Neuron (in vitro differentiated cells): ENCODE results near the gene SLC2A9.

Experiments
- H2AFZ ChIP-seq: one replicate; pipeline ENCODE4 v1.6.1; 2013; ENCODE audit warnings: low read depth, mild to moderate bottlenecking, inconsistent platforms, low read length, moderate library complexity
- H3K27me3 ChIP-seq: one replicate; pipeline ENCODE4 v1.6.1; 2013; ENCODE audit warnings: low read length; ENCODE audit not compliant: insufficient read depth
- H3K36me3 ChIP-seq: one replicate; pipeline ENCODE4 v1.6.1; 2013; ENCODE audit warnings: low read length; ENCODE audit not compliant: insufficient read depth
- H3K4me1 ChIP-seq: one replicate; pipeline ENCODE4 v1.6.1; 2013; ENCODE audit warnings: low read length; ENCODE audit not compliant: insufficient read depth
- H3K4me3 ChIP-seq: 2 replicates; pipeline ENCODE4 v1.5.1; 2013; ENCODE audit warnings: mild to moderate bottlenecking, low read length, moderate library complexity
- H3K9me3 ChIP-seq: one replicate; pipeline ENCODE4 v1.6.1; 2013; ENCODE audit warnings: low read length

Gene SLC2A9

DNA sequence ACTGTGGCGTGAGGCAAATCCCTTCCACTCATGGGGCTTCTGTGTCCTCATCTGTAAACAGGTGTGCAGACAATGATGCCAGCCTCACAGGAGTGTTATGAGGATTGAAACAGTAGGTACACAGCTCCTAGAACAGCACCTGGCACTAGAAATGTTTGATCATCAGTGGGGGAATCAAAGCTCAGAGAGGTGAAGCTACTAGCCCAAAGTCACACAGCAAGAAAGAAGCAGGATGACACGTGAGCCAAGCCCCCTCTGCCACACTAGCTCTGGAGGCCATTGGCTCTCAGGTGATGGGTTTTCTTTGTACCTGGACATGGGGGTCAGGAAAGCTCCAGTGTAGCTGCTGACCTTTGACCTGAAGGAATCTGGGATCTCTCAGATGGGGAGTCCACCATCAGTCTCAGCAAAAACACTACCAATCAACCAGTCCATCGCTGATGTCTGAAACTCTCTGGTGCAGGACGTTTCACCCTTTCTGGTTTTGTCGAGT is 13.4 kb upstream of the SLC2A9 start:
- Histone ChIP-seq H3K27me3 (peaks cover 3% of the 10 kb centered on the region), H3K4me3 (no peak overlapping the region), H3K36me3 (no peaks in the 10 kb centered on the region), H3K9me3 (no peaks in the 10 kb centered on the region), H2AFZ (no peak overlapping the region), H3K4me1 (peaks cover 18% of the 10 kb centered on the region)

DNA sequence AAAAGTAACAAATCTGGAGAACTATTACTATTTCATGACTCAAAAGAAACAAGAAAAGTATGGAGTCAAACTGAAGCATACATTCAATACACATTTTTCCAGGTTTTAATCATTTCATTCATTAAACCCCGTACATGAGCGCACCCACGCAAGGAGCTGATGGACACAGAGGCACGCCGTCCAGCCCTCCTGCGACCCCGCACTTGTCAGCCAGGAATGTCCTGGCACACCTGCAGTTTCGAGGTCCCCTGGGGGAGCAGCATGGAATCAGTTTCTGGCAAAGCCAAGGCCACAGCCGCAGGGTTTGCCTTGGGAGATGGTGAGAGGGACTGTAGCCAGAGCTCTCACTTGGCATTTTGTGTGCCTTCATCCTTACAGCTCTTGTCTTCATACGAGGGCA is 12.8 kb upstream of the SLC2A9 start:
- peaks cover 18% of the 10 kb centered on the region for H3K4me1 ChIP-seq
- H3K4me3 ChIP-seq, result no peak overlapping the region
- H2AFZ ChIP-seq, result no peak overlapping the region
- no peaks in the 10 kb centered on the region for H3K36me3 ChIP-seq
- no peaks in the 10 kb centered on the region for H3K9me3 ChIP-seq
- peaks cover 1% of the 10 kb centered on the region for H3K27me3 ChIP-seq

DNA sequence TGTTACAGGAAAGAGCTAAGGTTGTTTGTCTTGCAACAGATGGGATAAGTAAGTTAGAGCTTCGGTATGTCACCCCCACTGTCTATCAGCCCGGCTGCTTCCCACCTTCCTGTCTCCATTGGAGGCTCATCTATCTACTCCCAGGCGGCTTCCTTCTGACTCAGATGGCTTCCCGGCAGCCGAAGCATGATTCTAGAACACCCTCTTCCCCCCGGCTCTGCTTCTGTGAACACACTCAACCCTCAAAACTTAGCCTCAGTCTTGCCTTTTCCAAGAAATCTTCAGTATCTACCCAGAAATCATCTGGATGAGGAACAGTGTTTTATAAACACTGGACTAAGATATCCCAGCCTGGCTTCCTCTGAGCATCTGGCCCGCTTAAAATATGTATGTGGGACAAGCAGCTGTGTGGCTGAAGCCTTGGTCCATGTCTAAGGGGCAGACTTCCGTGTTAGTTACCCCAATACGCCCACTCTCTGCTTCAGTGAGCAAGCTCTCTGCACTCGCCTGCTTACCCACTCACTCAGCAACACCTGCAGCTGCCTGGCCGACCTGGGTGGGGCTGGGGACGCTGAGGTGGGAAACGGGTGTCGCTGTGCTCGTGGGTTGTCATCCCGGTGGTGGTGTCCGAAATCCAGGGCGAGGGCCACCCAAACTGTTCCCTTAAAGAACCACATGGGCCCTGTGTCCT is 12.0 kb upstream of the SLC2A9 start:
- no peak overlapping the region for H2AFZ ChIP-seq
- no peaks in the 10 kb centered on the region for H3K36me3 ChIP-seq
- H3K9me3 ChIP-seq, result no peaks in the 10 kb centered on the region
- peaks cover 18% of the 10 kb centered on the region for H3K4me1 ChIP-seq
- no peak overlapping the region for H3K4me3 ChIP-seq
- H3K27me3 ChIP-seq, result no peaks in the 10 kb centered on the region

DNA sequence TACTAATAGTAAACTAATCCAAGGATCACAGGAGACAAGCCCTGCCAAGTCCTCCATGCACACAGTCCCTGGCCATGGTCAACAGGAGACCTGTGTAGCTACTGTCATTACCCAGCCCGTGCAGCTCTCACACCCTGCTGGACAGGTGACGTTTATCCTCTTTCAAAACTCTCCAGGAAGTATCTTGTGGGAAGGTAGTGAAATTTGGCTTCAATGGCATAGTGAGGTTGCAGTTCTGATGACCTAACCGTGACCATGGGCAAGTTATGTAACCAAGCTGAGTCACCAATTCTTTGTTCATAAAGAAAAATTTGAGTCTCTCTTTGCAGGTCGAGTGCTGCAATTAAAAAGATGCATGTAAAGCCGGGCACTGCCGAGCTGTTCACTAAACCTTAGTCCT is 11.3 kb upstream of the SLC2A9 start:
- H3K9me3 ChIP-seq, result no peaks in the 10 kb centered on the region
- H3K4me3 ChIP-seq, result no peak overlapping the region
- H3K4me1 ChIP-seq, result peaks cover 18% of the 10 kb centered on the region

DNA sequence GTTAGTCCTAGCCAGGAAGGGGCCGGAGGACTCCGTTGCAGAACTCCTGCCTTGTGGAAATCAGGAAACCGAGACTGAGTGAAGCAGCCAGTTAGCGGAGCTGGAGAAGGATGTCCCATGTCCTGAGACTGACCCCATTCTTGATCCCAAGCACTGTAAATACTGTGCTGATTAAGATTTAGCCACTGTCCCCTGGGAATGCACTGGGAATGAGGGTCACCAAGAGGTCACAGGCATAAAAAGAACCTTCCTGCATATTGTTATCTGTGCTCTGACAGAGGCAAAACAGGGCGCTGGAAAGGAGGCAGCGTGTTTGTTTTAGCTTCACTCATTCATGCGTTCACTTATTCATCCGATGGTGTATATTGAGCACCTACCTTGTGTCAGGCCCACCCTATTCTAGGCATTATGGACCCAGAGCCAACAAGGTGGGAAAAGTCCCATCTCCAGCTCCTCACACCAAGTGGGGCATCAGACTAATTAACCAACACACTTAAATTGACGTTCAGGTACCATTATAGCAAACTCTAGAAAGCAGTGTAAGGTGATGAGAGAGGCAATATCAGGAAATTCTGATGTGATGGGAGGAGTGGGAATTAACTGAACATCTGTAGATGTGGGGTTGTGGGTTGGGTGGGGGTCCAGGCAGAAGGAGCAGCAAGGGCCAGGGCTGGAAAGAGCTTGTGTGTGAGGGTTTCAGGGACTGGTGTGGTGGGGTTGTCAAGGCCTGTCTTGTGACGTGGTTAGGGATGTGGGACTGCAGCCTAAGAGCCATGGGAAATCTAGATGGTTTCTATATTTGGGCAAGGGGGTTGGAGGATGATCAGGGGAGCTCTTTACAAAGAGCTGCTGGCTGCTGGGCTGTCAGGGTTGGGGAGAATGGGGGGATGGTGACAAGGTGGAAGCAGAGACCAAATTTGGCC is 10.6 kb upstream of the SLC2A9 start:
- H3K27me3 ChIP-seq, result peaks cover 3% of the 10 kb centered on the region
- H3K4me1 ChIP-seq, result peaks cover 18% of the 10 kb centered on the region
- no peaks in the 10 kb centered on the region for H3K36me3 ChIP-seq
- H3K4me3 ChIP-seq, result no peak overlapping the region
- H3K9me3 ChIP-seq, result no peaks in the 10 kb centered on the region
- no peak overlapping the region for H2AFZ ChIP-seq

More for the DNA sequence above, 11.3 kb upstream of the SLC2A9 start:
- Histone ChIP-seq H2AFZ (no peak overlapping the region), H3K27me3 (no peaks in the 10 kb centered on the region), H3K36me3 (no peaks in the 10 kb centered on the region)

DNA sequence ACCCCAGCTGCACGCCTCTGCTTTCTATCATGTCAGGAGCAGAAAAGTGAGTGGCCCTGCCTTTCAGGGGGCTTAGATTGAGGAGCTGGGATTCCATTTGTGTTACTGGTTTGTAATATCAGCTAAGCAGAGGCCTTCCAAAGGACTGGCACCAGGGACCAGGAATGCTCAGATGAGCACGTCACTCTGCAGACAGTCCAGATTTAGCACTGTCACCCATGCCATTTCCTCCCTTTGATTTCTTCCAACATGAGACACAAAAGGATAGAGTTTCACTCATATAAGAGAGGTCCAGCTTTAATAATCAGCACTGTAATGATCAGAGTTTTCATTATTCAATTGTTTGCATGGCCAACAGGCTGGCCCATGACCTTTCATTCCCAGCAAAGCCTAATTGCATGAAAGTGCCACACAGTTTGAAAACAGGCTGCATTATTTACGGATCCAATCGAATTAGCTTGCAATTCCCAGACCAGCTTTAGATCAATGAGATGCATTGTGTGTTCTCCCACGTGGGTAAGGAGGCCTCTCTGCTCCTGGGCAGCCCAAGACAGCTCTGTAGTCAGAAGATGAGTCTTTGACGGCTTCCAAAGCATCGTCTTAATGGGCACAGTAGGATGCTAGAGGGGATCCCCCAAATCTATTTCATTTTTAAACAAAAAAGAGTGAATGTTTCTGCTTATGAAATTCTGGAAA is 9.8 kb upstream of the SLC2A9 start:
- no peaks in the 10 kb centered on the region for H3K36me3 ChIP-seq
- no peak overlapping the region for H2AFZ ChIP-seq
- H3K4me1 ChIP-seq, result peaks cover 18% of the 10 kb centered on the region
- no peaks in the 10 kb centered on the region for H3K9me3 ChIP-seq
- H3K4me3 ChIP-seq, result no peak overlapping the region
- peaks cover 3% of the 10 kb centered on the region for H3K27me3 ChIP-seq

DNA sequence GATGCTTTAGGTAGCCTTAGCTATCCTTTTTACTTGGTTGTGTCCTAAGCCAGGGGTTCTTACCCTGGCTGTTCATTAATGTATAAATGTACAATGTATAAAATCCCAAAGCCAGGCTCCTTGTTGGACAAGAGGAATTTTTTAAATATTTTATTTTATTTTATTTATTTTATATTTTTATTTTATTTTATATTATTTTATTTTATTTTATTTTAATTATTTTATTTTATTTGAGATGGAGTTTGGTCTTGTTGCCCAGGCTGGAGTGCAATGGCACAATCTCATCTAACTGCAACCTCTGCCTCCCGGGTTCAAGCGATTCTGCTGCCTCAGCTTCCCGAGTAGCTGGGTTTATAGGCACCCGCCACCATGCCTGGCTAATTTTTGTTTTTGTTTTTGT is 8.1 kb upstream of the SLC2A9 start:
- peaks cover 18% of the 10 kb centered on the region for H3K4me1 ChIP-seq
- H3K9me3 ChIP-seq, result no peaks in the 10 kb centered on the region
- H3K27me3 ChIP-seq, result peaks cover 3% of the 10 kb centered on the region
- no peak overlapping the region for H3K4me3 ChIP-seq
- no peaks in the 10 kb centered on the region for H3K36me3 ChIP-seq
- no peak overlapping the region for H2AFZ ChIP-seq

DNA sequence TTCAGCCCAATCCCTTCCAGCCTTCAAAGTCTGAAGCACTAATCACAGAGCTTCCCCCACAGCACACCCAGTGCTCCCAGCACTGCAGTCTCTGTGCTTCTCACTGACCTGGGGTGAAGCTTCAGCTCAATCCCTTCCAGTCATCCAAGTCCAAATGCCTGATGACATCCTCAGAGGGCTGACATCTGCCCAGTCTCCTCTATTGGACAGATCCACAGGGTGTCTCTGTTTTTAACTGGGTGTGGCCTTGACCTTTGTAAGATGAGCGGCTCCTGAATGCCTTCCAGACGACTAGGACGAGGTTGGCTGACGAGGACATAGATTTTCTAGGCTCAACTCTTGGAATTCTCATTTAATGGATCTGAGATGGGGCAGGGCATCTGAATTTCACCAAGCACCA is 7.6 kb upstream of the SLC2A9 start:
- H3K4me1 ChIP-seq, result peaks cover 18% of the 10 kb centered on the region

DNA sequence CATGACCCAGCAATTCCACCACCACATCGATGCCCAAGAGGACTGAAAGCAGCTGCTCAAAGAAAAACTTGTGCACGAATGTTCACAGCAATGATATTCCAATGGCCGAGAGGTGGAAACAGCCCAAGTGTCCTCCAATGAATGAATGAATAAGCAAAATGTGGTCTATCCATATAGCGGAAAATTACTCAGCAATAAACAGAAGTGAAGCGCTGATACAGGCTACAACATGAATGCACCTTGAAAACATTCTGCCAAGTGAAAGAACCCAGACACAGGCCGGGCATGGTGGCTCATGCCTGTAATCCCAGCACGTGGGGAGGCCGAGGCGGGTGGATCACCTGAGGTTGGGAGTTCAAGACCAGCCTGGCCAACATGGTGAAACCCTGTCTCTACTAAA is 5.2 kb upstream of the SLC2A9 start:
- H3K36me3 ChIP-seq, result no peaks in the 10 kb centered on the region
- H3K4me1 ChIP-seq, result peaks cover 9% of the 10 kb centered on the region
- no peak overlapping the region for H2AFZ ChIP-seq
- H3K4me3 ChIP-seq, result no peak overlapping the region
- no peaks in the 10 kb centered on the region for H3K9me3 ChIP-seq
- peaks cover 9% of the 10 kb centered on the region for H3K27me3 ChIP-seq

More for the DNA sequence above, 7.6 kb upstream of the SLC2A9 start:
- Histone ChIP-seq H3K27me3 (peaks cover 5% of the 10 kb centered on the region), H2AFZ (no peak overlapping the region), H3K36me3 (no peaks in the 10 kb centered on the region), H3K9me3 (no peaks in the 10 kb centered on the region), H3K4me3 (no peak overlapping the region)

DNA sequence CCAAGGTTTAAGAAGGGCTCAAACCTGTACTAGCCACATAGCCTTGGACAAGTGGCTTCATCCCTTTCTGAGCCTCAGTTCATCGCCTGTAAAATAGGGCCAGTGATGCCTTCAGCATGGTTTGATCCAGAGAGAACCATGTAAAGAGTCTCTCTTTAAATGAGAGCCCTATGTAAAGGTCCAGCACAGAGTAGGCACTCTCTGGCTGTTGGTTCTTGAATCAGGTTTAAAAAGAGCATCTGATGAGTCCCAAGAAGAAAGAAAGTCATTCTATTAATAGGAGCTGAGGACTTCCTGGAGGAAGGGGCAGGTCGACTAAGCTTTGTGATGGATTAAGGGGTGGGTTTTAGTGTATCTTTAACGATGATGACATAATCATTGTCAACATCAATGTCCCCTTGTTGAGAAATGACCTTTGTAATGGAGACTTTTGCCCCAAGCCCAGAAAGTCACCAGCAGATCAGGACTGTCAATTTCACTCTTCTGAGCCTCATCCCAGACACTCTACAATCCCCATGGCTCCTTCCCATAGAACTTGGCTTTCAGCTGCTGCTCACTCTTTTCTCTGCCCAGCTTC is 4.0 kb upstream of the SLC2A9 start:
- Histone ChIP-seq H3K4me3 (no peak overlapping the region), H3K9me3 (no peaks in the 10 kb centered on the region), H2AFZ (no peak overlapping the region), H3K4me1 (no peaks in the 10 kb centered on the region), H3K27me3 (peaks cover 9% of the 10 kb centered on the region), H3K36me3 (no peaks in the 10 kb centered on the region)

DNA sequence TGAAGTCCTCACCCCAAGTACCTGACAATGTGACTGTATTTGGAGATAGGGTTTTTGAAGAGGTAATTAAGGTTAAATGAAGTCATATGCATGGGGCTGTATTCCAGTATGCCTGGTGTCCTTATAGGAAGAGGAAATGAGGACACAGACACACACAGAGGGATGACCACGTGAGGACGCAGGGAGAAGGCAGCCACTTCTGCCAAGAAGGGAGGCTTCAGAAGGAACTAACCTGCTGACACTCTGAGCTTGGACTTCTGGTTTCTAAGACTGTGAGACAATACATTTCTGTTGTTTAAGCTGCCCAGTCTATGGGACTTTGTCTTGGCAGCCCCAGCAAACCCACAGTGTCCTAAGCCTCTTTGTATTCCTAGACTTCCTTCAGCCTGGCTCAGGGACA is 3.0 kb upstream of the SLC2A9 start:
- Histone ChIP-seq H3K4me3 (no peak overlapping the region), H3K9me3 (no peaks in the 10 kb centered on the region), H3K4me1 (no peaks in the 10 kb centered on the region), H2AFZ (no peak overlapping the region), H3K27me3 (peaks cover 14% of the 10 kb centered on the region), H3K36me3 (no peaks in the 10 kb centered on the region)

DNA sequence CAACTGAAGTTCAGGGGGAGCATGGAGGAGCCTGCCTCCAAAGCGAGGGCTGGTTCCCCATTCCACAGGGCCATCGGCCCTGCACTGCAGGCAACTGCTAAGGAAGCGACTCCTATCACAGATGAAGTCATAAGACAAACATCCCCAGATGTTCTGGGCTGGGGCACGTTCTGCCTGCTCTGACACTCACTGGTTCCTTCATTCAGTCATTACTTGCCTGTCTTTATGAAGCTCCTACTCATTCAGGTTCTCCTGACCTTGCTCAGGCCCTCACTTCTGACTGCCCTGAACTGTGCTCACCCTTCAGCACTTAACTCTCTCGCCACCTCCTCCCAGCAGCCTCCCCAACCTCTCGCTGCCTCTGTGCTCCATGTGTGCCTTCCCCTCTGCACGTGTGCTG is 2.5 kb upstream of the SLC2A9 start:
- Histone ChIP-seq H3K9me3 (no peaks in the 10 kb centered on the region), H3K4me3 (no peak overlapping the region), H3K36me3 (no peaks in the 10 kb centered on the region), H2AFZ (no peak overlapping the region), H3K4me1 (no peaks in the 10 kb centered on the region), H3K27me3 (peaks cover 15% of the 10 kb centered on the region)

DNA sequence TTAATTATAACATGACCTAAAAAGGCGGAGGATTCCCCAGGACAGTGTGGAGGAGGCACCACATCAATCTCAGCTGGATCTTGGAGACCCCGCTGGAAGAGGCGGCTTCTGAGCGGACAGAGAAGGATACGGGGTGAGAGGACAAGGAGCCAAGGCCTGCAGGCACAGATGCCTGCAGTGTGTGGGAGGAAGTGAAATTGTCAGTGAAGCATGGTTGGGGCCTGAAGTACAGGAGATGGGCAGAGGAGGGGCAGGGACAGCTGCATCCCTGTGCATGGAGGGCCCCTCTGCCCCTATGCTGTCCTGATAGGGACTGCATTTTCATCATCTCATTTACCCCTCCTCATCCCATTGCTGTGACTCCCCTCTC is 1.7 kb upstream of the SLC2A9 start:
- Histone ChIP-seq H3K4me1 (no peaks in the 10 kb centered on the region), H3K27me3 (peaks cover 15% of the 10 kb centered on the region), H3K9me3 (no peaks in the 10 kb centered on the region), H2AFZ (no peak overlapping the region), H3K4me3 (no peak overlapping the region), H3K36me3 (no peaks in the 10 kb centered on the region)
